ENCODE measurements around the gene CEP85L.

The CEP85L gene

DNA sequence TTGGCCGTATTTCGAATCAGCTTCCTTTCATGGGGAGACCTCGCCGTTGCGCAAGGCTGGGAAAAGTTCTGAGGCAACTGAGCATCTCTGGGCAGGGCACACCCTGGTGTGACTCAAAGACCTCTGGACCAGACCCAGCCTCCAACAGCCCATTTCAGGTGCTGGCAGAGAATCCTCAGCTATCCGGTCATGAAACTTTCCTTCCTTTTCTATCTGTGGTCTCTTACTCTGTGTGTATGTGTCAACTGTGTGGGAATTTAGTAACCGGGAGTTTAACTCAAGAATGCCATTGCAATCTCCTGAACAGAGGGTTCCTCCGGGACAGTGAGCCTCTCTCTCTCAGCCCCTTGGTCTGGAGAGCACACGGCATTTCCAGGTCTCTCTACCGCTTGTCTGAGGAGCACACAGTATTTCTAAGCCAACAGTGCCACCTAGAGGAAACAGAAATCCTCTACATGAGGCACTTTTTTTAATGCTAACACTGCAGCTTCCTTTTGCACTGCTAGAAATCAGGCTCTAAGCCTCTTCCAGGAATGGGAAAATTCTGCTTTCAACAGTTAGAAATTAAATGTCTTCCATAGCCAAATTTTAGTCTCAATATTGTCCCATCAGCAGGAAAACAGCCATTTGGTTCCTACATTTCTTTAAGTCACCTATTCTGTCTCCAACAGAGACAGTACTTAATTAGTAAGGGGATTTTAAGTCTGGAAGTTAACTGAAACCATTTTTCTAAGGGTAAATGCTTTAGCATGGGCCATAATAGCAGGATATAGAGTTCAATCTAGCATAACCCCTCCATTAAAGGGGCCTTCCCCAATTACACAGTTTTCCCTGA is 70.6 kb downstream of the CEP85L start:
- no peak overlapping the region for H3K4me3 ChIP-seq (ENCODE audit: low read depth, low read length)

- no peak overlapping the region for H3K4me3 ChIP-seq (ENCODE audit: low read depth, low read length)
Measured at GRCh38 chr6:118579786-118580185, 71.6 kb downstream of the CEP85L start.

DNA sequence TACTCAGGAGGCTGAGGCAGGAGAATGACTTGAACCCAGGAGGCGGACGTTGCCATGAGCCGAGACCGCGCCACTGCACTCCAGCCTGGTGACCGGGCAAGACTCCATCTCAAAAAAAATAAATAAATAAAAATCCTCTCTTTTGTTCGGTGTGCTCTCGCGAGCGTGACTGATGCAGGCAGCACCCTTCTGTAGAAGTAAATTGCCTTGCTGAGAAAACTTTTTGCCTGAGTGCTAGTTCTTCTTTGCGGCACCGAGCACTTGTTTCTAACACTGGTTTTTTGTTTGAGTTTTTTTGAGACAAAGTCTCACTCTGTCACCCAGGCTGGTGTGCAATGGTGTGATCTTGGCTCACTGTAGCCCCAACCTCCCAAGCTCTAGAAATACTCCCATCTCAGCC is 72.8 kb downstream of the CEP85L start:
- H3K4me3 ChIP-seq (ENCODE audit: low read depth, low read length) = no peak overlapping the region

GRCh38 chr6:118577972-118578371 is 73.4 kb downstream of the CEP85L start:
- H3K4me3 ChIP-seq (ENCODE audit: low read depth, low read length) = no peak overlapping the region

- no peak overlapping the region for H3K4me3 ChIP-seq (ENCODE audit: low read depth, low read length)
Measured at GRCh38 chr6:118574051-118574865, 77.1 kb downstream of the CEP85L start.

- no peak overlapping the region for H3K4me3 ChIP-seq (ENCODE audit: low read depth, low read length)
Measured at GRCh38 chr6:118571121-118571520, 80.3 kb downstream of the CEP85L start.

DNA sequence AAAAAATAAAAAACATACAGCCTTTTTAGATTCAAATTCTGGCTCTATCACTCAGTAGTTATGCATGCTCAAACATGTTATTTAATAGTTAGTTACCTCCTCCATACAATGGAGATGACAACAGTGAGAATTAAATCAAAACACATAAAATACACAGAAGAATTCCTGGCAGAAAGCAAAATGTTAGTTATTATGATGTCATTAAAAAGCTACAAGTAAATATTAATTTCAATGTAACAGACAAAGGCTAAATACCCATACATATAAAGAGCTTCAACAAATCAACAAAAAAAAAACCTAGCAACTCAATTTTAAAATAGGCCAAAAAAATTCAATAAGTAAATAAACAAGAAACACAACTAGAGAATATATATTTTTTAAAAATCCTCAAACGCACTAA is 81.9 kb downstream of the CEP85L start:
- H3K4me3 ChIP-seq (ENCODE audit: low read depth, low read length) = no peak overlapping the region

DNA sequence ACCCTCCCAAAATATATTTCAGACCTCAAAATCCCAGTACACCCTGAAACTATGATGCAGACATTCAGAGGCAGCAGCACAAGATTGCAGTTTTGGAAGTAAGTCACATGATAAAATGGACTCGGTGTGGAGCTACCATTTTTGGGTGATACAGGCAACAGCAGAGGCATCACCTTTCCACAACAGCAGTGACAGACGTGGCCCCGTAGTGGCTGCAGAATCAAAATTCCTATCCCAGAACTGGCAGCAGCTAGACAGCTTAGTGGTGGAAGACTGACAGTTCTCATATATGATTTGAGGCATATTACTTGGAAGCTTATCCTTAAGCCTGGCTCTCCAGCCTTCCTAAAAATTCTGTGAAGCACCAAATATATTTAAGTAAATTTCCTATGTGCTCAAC is 83.4 kb downstream of the CEP85L start:
- no peak overlapping the region for H3K4me3 ChIP-seq (ENCODE audit: low read depth, low read length)

- H3K4me3 ChIP-seq (ENCODE audit: low read depth, low read length) = no peak overlapping the region
Measured at GRCh38 chr6:118565311-118565960, 86.0 kb downstream of the CEP85L start.

DNA sequence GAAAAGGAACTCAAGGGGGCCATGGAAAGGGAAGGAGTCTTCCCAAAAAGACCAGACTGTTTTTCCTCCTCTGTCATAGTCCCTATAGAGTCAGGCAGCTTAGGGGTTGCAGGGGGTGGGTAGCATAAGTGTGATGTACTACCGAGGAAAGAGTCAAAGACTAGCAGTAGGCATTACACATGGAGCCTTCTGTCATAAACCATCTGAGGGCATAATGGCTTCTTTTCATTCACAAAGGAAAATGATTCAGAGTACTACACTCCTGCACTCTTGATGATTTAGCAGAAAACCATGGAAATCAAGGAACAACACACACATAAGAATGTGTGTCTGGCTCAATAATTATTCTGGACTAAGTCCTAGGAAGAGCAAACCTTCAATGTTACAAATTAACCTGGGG is 88.4 kb downstream of the CEP85L start:
- H3K4me3 ChIP-seq (ENCODE audit: low read depth, low read length) = no peak overlapping the region

GRCh38 chr6:118562248-118562647 is 89.1 kb downstream of the CEP85L start:
- H3K4me3 ChIP-seq (ENCODE audit: low read depth, low read length) = no peak overlapping the region

GRCh38 chr6:118559659-118560058 is 91.7 kb downstream of the CEP85L start:
- no peak overlapping the region for H3K4me3 ChIP-seq (ENCODE audit: low read depth, low read length)

GRCh38 chr6:118558464-118559217 is 92.8 kb downstream of the CEP85L start:
- H3K4me3 ChIP-seq (ENCODE audit: low read depth, low read length) = no peak overlapping the region

GRCh38 chr6:118554698-118555097 is 96.7 kb downstream of the CEP85L start:
- no peak overlapping the region for H3K4me3 ChIP-seq (ENCODE audit: low read depth, low read length)

DNA sequence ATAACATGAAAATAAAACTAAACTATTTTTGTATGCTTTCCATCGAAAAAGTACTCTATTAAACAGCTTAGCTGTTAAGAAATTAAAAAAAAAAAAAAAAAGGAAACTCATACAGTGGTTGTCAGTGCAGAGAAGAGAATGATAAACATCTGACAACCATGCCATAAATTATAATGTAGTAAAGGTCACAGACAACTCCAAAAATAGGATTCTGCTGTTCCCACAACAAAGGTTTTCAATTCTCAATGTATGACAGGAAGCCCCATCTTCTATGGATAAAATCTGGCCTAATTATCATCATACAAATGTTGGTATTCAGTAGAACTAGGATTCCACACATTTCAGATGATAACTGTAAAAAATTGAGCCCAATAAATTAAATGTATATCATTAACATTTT is 98.3 kb downstream of the CEP85L start:
- H3K4me3 ChIP-seq (ENCODE audit: low read depth, low read length) = no peak overlapping the region

GRCh38 chr6:118551063-118552053 is 100.0 kb downstream of the CEP85L start:
- no peak overlapping the region for H3K4me3 ChIP-seq (ENCODE audit: low read depth, low read length)

GRCh38 chr6:118548613-118549012 is 102.8 kb downstream of the CEP85L start:
- H3K4me3 ChIP-seq (ENCODE audit: low read depth, low read length) = no peak overlapping the region

- no peak within 1 kb of the TSS for H3K4me3 ChIP-seq (ENCODE audit: low read depth, low read length)
Measured at GRCh38 chr6:118548136-118548535, 103.3 kb downstream of the CEP85L start, which contains the start of gene PLN. Gene PLN (plus strand): TSS chr6:118548296. CDS start chr6:118558922, 10,626 bp downstream.

- no peak overlapping the region for H3K4me3 ChIP-seq (ENCODE audit: low read depth, low read length)
Measured at GRCh38 chr6:118546880-118547218, 104.5 kb downstream of the CEP85L start.
